ENCODE data around the gene FAAP100.

The FAAP100 gene

GRCh38 chr17:81553018-81553615 lies 964 bp upstream of the FAAP100 start:
- peak; percentile 73 to 86 (median 82) for DNase-seq

DNA sequence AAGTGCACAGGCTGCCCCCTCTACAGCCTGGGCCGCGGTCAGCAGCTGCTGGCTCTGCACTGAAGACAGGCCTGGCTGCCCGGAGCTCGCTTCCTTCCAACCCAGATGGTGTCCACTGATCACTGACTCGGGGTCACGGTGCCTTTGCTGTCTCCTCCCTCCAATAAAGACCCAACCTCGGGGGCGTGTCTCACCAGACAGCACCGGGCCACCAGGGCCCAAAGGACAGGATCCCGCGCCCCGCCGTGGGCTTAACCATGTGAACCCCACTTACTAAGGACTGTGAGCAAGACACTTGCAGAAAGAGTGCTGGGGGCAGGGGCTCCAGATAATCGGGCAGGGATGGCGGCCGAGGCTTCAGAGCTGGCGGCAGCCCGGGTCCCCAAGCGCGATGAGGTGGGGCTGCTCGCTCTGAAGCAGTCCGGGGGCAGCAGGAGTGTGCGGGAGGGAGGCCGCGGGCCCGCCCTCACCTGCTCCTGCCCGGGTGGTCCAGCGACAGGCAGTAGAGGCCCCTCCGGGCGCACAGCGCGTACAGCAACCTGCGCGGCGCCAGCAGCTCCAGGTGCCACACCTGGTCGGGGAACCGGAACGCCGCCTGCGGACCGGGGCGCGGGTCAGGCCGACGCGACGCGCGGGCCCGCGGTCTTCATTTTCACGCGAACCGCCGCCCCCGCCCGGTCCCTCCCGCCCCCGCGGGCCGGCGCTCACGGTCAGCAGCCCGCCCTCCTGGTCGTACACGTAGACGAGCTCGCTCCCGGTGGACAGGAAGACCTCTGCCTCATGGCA lies 502 bp downstream of the FAAP100 start:
- DNase-seq, result no peak

DNA sequence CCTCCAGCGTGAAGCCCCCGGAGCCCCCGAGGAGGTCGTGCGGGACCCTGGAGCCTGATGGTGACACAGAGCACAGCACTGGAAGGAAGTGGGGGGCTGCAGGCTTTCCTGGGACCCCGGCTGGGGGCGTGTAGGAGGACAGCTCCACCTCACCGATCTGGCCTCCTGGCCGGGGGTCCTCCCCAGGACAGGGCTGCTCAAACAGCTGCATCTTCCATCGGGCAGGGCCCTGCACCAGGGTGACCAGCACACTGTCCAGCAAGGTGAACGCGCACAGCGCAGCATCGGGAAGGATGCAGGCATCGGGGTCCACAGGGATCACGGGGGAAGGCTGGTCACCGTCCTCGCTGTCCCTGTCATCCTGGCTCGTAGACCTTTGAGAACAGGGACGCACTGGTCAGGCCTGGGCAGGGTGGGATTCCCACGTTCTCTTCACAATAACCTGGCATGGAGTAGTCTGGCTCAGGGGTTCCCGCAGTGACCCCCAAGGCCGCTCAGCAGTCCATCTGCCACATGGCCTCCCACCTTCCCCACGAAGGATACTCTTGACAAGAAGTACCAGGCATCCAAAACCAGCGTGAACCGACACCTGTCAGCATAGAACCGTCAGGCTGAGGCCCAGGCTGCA lies 1.2 kb downstream of the FAAP100 start:
- DNase-seq, result no peak

GRCh38 chr17:81550285-81550684 lies 1.9 kb downstream of the FAAP100 start:
- DNase-seq, result no peak

- DNase-seq, result no peak
These were observed 2.3 kb downstream of the FAAP100 start for GRCh38 chr17:81549826-81550225.

DNA sequence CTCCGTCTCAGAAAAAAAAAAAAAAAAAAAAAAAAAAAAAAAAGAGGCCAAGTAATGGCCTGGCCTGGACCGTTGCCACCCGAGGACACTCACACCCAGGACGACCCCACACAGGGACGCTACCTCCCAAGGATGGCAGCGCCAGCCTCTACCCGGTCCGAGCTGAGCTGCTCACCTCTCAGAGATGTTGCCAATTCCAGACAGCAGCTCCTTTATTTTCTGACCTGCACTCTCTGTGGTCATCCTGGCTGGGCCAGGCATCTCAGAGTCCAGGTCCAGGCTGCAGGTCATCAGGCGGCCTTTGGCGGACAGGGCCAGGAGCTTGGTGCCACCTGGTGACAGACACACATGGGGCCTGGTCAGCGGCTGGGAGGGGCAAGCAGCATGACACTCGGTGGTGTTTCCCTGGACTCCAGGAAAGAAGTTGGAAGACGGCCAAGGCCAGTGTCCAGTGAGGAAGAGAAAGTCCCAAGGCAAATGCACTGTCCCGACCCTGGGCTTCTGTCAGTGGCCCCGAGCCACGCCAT lies 3.1 kb downstream of the FAAP100 start:
- no peak for DNase-seq

DNA sequence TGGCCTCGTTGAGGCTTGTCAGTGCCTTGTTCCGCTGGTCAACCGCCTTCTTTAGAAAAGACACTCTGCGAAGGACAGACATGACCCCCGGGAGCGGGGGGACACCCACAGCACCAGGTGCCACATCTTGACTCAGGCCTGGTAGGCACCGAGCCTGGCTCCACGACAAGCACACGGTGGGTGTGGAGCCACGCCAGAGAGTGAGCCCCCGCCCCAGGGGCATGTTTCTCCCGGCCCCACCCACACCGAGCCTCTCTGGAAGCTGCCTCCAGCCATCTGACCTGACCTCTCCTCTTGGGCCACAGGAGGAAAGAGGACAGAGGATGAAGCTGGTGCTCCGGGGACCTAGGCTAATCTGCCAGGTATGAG lies 4.6 kb downstream of the FAAP100 start:
- no peak for DNase-seq

GRCh38 chr17:81546906-81547613 lies 5.1 kb downstream of the FAAP100 start:
- DNase-seq, result no peak

GRCh38 chr17:81545160-81545949 lies 6.8 kb downstream of the FAAP100 start:
- DNase-seq, result no peak

- DNase-seq, result no peak
These were observed 7.7 kb downstream of the FAAP100 start for GRCh38 chr17:81544281-81544974.

GRCh38 chr17:81543756-81544155 lies 8.4 kb downstream of the FAAP100 start:
- DNase-seq, result no peak

GRCh38 chr17:81543339-81543675 lies 8.8 kb downstream of the FAAP100 start:
- no peak for DNase-seq

GRCh38 chr17:81542431-81543338 lies 9.5 kb downstream of the FAAP100 start:
- DNase-seq, result no peak

DNA sequence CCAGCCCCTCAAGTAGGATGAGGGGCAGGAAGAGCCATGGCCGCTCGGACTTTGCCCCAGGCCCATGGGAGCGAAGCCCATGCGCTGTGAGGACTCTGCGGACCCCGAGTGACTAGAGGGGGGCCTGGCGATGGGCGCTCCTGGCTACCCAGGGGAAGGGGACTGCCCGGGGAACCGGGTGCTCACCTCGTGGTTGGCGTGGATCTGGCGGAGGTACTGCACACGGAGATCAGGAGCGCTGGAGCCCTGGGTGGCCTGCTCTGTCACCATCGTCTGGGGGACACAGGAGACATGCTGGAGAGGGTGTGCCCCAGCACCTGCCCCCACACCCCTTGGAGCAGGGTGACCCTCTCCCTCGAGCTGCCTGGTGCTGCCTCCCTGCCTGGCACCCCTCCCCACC lies 11.0 kb downstream of the FAAP100 start:
- DNase-seq, result no peak

DNA sequence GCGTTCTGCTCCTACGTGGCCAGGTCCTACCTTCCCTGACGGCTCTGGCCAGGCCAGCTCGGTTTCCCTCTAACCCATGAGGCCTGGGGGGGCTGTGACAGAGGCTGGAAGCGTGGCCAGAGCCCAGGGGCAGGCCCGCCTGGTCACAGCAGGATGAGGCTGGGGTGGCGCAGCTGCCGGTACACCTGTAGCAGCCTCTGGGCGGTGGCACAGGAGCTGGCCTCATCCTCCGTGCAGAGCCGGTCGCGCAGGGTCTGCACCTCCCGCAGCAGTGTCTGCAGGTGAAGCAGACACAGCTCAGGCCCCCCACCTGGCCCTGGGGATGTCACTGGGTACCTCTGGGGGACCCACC lies 11.5 kb downstream of the FAAP100 start:
- DNase-seq, result no peak

- no peak for DNase-seq
These were observed 12.0 kb downstream of the FAAP100 start for GRCh38 chr17:81539961-81540675.

- DNase-seq, result no peak
These were observed 12.6 kb downstream of the FAAP100 start for GRCh38 chr17:81539571-81539900.

DNA sequence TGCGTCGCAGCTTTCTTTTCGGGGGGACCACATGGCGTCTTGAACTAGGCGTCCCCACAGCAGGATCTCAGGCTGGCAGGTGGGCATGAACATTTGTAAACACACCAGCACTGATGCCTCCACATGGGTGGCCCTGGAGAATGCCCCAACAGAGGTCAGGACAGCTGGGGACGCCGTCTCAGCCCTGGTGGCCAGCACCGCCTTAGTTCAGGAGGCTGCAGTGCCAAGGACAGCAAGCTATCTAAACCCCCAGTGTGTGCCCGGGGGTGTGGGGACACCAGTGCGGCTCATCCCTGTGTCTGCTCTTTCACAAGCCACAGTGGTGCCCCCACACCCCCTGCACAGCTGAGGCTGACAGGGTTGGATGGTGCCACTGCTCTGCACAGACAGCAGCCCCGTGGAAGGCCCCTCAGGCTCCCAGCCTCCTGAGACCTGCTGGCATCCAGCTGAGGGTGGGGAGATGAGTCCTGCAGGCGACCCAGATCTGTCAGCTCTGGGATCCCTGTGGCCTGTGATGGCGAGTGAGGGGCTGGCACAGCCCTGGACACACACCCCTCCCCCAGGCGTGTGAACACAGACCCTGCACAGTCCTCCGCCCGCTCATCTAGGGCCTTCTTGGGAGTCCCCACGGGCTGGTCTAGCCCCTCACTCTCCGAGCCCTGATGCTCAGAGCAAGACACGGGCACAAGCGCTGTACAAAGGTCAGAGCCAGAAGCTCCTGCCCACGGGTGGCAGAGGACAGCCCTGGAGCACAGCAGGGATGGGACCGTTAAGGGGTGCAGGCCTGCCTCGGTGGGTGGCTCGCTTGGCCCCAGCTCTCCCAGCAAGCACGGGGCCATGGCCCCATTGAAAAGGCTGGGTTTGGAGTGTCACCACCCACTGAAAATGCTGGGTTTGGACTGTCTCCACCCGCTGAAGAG lies 13.2 kb downstream of the FAAP100 start:
- no peak for DNase-seq

- no peak for DNase-seq
These were observed 14.1 kb downstream of the FAAP100 start for GRCh38 chr17:81537856-81538555.

Data from stimulated activated naive CD4-positive, alpha-beta T cell (primary cell).